ENCODE measurements around the gene SYNDIG1.

SYNDIG1 gene

DNA sequence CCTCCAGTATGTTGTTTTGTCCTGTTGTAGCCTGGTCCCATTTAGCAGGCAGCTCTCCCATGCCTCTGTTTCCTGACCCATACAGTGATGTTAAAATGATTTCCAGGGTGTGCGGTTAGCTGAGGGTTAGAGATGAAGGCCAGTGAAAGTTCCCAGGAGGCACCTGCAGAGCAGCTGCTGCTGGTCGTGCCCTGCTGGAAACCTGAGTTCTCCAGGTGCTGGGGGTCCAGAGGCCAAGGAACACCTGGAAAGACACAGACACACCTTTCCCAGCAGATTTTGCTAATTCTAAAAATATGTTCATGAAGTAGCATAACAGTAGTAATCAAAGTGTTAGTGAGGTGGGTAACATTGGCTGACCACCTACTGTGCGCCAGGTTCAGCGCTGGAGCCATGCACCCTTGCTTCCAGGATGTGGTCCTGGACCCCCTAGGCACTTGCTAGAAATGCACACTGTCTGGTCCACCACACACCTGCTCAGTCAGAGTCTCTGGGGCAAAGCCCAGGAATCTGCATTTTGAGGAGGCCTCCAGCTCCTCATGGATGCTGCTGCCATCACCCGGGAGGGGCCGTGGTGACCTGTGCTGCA, 118.7 kb downstream of the SYNDIG1 start:
- no peak for DNase-seq

DNA sequence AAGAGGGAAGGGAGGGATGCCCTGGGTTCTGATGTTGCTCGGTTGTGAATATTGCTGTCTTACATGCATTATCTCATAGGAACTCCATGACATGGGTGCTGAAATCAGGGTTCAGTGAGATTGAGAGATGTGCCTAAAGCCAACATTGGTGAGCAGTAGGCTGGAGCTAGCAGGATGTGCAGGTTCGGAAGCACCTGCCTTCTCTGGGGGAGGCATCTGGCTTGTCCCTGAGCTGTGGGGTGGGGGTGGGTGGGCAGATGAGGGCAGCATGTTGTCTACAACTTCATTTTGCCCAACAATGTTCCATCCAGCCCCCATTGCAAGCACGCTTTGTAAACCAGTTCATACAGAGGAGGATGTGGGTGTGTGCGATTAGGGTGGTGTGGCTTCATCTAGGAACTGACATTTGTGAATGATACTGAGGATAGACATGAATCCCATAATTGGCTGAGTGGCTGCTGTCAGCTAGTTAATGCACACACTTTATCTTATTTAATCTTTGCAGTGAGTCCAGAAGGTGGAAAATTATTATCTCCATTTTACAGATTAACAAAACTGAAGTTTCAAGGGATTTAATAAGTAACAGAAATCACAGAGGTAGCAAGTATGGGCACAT, 119.4 kb downstream of the SYNDIG1 start:
- DNase-seq: no peak

DNA sequence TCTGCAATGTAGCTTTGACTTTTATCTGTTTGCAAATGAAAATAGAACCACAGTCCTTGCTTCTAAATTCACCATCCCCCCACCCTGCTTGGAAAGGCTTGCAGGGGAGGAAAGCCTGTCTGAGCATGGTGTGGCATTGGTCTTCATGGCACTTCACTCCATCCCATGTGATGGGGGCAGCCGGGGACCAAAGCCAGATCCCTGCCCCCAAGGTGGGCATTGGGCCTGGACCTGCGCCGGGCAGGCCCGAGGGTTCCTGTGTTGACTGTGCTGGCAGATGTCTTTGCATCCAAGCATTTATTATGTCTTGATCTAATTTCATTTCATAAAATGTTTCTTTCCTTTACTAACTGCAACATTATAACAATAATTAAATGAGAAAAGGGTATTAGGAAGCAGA, 120.0 kb downstream of the SYNDIG1 start:
- no peak for DNase-seq

DNA sequence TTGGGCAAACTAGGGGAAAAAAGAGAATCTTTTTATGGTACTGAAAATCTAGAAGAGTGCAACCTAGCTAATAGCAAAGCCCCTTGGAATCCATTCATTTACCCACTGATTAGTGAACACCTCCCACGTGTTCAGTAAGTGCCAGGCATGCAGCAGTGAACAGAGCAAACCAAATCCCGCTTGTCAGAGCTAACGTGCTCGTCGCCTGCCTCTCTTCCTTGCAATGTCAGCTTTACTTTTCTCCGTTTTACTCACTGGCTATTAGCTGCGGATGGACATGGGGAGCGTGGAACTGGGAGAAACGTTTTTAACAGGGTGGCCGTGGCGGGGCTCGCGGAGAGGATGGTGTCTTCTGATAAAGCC, 120.4 kb downstream of the SYNDIG1 start:
- DNase-seq: no peak

DNA sequence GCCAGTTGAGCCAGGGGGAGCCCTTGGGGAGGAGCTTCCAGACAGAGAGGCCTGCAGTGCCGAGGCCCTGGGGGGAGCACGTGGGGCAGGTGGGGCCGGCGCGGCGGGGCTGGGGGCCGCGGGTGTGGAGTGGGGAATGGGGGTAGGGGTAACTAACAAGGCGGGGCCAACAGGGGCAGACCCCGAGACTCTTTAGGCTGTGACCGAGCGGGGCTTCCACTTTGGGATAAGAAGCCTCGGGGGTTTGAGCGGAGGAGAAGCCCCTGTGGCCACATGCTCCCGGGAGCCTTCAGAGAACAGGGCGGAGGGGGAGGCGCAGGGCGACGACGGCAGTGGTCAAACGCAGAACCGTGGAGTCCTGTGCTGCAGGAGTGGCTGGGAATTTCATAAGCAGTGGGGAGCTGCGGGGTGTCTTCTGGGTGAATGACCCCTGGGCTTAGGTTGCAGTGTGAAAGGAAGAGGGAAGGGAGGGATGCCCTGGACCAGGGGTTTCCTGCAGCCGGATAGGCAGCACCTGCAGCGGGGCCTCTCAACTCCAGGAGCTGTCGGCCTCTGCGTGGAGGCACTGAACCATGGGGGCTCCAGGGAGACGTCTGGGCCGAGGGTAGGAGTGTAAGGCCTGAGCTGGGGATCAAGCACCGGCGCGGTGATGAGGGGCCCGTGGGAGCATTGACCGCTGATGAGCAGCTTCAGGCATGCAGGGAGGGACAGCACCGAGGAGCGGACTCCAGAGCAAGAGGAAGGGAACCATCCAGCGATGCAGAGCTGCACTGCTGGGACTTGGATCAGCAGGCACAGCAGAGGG, 121.0 kb downstream of the SYNDIG1 start:
- no peak for DNase-seq

DNA sequence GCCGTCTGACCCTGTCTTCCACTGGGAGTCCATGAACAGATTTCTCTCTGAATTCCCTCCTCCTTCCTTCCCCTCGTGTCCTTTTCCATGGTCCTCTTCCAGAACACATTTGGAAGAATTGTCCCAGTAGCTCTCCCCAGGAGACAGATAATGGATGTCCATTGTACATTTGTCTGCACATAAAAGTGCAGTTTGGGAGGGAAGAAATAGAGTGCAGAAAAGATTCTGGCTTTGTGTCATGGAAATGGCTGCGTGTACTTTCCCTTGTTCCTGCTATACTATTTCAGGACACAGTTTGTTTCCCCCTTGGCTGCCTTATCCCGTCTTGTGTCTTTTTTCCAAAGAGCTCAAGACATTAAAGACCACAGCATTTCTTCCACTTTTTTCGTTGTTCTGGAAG, 127.6 kb downstream of the SYNDIG1 start:
- DNase-seq: no peak

DNA sequence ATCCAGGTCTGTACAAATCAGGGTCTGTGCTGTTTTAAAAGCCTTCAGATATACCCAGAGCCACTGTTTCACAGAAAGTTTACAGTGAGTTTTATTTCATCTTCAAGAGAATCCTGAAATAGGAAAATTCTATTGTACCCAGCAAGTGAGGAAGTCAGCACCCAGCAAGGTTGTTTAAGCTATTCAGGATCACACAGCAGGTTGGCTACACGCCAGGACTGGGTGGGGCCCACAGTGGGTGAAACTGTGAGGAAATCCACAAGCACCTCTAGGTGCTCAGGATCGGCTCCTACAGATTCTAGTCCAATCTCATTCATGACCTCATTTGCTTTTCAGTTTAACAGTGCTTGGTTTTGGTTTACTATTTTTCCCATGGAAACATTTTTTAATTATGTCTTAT, 128.9 kb downstream of the SYNDIG1 start:
- no peak for DNase-seq

DNA sequence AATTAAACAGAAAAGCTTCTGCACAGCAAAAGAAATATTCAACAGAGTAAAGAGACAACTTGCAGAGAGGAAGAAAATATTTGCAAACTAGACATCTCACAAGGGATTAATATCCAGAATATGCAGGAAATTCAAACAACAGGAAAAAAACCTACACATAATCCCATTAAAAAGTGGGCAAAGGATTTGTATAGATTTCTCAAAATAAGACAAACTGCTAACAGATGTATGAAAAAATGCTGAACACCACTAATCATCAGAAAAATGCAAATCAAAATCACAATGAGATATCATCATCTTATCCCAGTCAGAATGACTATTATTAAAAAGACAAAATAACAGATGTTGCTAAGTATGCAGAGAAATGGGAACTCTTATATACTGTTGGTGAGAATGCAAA, 129.6 kb downstream of the SYNDIG1 start:
- no peak for DNase-seq

DNA sequence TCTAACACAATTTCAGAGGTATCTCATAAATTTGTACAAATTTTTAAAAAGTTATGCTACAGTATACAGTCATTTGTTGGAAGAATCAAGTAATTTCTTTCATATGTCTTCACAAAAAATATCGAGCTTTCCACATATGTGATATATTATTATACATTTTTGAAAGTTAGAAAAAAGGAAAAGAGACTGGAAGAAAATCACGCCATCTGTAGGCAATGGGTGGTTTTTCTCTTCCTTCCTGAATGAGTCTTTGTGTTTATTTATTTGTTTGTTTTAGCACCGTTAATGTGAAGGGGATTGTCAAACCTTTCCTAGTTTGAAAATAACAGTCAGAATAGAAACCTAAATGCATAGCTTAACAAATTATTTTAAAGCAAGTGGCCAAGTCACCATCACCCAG, 130.6 kb downstream of the SYNDIG1 start:
- DNase-seq: no peak

DNA sequence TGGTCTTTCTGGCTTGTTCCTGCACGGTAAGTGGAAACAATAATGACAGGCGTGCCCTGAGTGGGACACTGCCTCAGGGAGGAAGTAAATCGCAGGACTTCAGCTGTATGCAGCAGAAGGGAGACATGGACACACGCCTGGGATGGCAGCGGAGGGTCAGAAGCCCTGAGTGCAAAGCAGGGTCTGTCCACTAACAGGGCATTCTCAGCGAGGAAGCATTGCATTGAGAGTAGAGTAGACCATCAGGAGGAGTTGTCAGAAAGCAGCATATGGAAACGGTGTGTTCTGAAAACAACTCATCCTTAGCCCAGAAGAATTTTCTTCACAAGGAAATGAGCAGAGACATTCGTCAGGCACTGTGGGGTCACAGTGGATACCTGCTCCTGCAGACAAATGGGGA, 134.0 kb downstream of the SYNDIG1 start:
- no peak for DNase-seq

DNA sequence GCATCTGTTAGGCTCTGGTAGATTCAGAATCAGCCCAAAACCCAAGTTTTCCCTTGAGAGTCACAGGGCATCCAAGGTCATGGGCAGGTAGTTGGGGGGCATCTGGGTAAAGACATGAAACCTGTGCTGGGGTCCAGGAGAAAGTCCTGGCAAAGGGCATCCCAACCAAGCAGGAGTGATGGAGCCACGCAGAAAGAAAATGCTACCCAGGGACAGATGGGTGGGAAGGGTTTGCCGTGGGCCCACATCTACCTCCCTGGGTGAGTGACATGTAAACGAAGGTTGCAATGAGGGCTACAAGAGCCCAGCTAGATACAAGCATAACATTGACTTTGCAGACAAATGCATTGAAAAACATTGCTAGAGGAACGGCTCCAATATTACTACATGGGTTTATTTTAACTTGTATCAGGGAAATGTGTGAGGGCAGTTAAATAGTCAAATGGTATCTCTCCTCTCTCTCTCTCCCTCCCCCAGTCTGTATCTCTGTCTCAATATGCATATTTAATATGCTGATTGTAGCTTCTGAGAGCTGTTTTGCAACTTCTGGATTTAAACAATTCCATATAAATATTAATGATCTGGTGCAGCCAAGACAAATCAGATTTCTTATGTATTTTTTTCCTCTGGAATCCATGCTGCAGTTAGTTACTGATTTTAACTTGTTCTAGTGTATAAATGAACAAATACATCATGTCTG, 135.7 kb downstream of the SYNDIG1 start:
- no peak for DNase-seq

DNA sequence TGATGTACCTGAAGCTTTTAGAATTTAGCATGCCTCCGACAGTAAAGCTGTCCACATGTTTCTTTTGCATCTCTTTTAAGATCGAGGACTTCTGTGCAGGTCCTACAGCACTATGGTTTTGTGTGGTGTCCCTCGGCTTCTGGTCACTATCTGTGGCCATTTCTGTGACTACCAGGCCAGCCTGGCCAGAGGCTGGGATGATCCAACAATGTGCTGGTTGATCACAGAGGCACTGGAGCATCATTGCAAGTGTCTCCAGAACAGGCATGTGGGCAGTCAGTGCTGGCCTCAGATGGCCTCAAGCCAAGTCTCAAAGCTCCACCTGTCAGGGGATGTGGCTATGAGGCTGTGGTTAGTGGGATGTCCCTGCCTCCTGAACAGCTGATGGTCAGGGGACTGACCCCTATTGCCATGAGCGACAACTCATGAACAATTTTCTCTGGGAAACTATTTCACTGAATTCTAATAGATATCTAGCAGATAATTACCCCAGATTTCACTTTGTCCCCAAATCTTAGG, 136.6 kb downstream of the SYNDIG1 start:
- no peak for DNase-seq

DNA sequence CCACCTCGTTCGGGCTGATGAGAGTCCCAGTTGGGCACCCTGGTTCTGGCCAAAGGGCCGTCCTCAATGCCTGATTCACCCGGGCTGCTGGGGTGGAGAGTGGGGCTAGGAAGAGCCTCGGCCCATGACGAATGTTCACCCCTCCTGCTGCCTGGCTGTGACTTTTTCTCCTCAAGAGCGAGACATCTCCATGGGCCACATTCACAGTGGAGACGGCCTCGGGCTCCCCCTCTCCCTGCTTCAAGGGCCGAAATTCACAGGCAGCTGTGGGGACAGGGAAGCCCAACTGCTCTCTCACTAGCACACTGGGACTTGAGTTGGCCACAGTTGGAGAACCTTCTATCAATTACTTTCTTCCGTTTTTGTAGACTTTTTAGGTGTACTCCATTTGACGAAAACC, 138.0 kb downstream of the SYNDIG1 start:
- no peak for DNase-seq

DNA sequence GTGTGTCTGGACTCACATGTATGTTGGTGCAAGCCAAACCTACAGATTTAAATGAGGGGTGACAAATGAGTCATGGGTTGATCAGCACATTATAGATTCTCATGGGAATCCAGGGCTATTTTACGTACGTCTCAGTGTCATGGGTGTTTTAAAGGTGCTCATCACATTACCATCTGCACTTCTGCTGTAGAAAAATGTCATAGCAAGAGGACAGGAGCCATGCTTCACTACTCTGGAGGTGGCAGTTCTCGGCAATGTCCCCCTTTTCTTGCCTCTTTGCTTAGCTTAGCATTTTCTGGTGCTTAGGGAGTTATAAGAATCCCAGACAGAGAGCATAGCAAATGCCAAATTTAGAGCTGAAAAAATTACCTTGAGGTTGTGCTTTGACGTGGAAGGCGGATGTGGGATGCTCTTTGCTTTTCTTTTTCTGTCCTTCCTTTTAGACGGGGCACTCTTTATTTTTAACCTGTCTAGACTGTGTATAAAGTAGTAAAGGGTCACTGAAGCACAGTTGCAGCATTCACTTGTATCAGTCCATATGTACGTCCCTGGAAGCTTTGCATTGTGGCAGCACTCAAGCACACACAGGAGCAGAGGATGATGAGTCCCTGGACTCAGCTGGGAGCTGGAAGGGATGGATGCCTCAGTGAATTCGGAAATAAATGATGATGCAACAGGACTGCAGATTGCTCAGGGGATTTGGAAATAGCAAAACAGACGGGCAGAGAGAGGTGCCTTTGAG, 139.7 kb downstream of the SYNDIG1 start:
- DNase-seq: no peak

DNA sequence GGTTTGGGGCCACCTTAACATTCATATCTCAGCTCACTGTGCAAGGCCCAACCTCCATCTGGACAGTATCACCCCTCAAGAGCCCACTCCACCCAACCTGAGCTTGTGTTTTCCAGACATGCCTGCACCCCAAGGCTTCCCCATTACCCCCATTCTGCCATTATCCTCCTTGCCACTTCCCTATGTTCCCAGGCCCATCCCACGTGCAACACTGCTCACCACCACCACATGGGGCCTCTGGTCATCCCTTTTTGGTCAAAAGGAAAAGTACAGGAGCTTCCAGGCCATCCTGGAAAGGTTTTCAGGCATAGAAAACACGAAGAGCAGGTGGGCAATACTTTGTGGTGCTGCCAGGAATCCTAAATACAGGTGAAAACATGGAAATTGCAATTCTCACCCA, 140.3 kb downstream of the SYNDIG1 start:
- DNase-seq: no peak

DNA sequence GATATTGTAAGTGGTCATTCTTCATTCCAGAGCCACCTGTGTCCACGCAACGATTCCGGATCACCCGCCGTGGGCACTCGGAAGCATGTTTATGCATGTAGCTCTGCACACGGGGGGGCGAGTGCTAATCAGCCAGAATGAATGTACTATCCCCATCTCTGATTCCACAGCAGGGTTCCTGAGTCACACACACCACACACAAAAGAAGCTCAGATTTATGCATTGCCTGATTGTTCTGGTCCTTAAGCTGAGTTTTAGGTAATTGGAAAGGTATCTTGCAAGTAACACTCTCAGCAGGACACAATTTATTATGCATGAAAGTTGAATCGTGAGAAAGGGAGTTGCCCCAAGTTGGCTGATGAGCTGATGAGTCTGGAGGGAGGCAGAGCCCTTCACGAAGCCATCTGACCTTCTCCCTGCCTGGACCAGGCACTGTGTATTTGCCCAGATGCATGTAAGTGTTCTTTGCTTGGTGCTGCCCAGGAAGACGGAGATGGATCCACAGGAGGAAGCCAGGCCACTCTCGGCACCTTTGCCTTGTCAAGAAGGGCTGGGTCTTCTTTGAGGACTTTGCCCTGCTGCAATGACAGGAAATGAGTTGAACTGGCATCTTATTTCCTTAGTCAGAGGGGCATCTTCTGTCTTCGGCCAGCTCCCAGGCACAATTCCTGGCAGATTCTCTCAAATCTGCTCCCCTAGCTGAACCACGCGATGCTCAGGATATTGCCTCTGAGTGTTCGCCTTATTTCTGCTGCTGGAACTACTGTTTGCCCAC, 141.1 kb downstream of the SYNDIG1 start:
- DNase-seq: no peak

DNA sequence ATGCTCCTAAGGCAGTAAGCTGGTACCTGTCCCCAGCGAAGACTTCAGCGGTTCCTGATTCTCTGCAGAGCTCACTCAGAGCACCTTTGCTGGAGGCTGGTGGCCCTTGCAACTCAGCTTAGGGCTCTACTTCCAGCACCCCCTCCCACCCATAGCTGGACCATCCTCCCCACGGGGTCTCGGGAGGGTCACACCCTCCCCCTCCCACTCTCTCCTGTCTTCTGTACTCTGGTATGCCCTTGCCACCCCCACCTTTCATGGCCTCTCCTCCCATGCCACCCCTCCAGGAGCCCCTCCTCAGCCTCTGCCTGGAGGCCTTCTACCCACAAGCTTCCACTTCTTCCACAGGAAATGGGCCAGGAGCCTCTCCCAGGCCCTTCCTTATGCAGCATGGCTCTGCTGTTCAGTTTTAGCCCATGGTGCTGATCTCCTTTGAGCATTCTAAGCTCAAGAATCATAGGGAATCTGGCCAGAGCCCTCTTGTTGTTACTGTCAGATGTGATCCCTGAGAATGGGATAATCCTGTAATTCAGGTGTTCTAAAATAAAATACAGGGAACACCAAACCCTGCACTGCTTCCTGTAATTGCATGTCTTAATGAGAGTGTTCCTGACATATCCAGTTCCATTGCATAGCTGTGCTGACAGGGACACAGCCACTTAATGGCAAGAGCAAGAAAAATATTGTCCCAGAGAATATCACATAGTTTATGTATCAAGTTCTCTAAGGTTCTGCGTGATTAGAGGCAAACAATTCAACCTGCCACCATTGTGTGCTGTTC, 142.1 kb downstream of the SYNDIG1 start:
- no peak for DNase-seq

DNA sequence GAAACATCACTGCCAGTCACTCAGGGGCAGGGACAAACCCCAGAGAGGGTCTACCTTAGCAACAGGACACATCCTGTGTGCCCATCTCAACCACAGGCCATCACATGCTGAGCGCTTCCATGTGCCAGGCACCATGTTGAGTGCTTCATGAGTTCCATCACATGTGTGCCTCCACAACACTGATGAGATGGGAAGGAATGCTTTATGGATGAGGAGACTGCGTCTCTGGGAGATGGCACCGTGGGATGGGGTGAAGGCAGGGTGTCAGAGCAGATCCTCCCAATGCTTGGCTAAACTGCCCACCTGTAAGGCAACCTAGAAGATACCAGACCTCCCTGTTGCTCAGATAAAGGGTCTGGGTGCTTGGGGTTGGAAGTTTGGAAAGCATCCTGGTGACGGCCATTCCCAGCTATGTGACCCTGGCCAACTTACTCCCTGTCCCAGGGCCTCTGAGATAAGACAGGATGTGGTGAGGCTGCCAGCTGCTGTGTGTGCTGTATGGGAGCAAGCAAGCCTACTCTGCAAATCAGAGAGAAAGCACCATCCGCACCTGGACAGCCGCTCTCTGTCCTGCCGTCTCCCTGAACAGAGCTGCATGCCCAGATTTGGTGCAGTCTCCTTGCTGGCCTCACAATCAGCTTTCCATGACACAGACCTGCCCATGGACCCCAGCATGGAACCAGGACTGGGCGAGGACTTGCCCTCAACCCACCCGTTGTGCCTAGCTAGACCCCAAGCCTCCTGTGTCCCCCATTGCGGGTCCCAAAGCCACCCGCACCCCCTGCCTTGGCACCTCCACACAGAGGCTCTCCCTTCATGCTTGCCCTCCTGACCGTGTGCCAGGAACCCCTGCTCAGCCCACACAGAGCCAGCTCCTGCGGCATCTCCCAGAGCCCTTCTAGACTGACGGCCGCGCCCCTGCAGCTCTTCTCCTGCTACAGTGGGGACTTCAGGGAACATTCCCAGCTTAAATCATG, 143.7 kb downstream of the SYNDIG1 start:
- DNase-seq: no peak

DNA sequence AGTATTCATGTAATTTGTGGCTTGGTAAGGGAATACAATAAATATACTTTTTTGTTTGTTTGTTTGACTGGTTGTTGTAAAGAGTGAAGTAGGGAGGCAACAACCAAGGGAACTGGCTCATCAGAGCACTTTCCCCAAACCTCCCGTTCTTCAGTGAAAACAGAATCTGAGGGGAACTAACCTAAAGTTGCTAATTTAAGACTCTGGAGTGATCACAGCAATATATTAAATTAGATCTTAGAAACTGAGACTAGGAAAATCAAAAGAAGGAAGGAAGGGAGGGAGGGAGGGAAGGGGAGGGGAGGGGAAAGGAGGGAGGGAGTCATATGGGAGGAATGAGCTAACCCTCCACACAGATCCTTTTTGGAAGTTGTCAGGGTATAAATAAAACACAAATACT, 144.9 kb downstream of the SYNDIG1 start:
- DNase-seq: no peak

DNA sequence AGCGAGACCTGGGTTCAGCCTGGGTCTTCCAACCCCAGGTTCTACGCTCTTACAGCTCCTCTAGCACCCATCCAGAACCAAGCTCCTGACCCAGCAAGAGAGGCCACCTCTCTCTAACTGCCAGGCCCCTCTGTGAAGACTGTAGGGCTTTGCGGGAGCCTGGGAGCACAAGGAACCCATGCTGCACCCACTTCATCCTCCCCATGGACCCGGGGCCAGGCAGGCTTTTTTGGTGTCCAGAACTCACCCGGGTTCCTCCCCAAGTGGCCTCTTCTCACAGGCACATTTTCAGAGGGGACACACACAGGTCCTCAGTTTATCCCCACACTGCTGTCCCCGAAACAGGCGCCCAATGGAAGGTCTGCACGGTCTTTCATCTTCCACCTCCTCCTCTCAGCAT, 145.9 kb downstream of the SYNDIG1 start:
- DNase-seq: no peak
